NCI-H226 (cell line): Measurements from ENCODE around the gene DXO.
"Not testable (repeated sequence)": the region's sequence is repeated elsewhere in the genome, so short reads cannot be mapped to it uniquely, and the experiment has no call there.

Experiments
- DNase-seq: peaks from one replicate; pipeline ENCODE4 v3.0.0-alpha.2; 2015

Gene DXO

DNA sequence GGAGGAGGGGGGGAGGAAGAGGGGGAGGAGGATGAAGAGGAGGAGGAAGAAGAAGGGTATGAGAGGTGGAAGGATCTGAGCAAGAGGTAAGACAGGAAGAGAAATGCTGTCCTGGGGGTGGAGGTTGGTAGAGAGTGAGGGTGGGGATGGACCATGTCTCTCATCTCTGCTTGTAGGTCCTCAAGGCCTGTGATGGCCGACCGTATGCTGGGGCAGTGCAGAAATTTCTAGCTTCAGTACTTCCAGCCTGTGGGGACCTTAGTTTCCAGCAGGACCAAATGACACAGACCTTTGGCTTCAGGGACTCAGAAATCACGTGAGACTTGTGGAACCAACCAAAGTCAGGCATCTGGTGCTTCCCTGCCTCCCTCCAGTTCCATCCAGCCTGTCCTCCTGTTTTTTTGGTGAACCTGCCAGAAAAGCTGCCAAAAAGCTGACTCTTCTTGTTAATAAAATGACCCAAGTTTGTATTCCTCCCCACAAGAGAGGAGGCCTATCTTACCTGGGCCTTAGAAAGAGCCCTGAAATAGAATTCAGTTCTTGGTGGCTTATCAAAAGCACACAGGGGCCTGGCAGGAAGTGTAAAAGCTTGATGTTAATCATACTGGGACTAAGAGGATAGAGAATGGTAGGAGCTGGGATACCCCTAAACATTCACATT is 7.4 kb upstream of the DXO start:
- DNase-seq: no peak

DNA sequence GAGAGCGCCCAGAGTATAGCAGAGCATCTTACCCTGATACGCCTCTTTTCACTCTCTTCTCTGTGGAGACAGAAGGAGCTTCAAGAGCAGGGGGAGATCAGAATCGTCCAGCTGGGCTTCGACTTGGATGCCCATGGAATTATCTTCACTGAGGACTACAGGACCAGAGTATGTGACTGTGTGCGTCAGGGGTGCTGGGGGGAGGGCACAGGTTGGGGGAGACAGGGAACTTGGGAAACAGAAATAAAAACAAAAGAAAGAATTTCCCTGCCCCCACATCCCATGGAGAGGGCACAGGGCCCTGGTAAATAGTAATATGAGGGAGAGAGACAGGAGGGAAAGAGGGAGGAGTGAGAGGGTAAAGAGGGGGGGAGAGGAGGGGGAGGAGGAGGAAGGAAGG is 6.9 kb upstream of the DXO start:
- DNase-seq: no peak

DNA sequence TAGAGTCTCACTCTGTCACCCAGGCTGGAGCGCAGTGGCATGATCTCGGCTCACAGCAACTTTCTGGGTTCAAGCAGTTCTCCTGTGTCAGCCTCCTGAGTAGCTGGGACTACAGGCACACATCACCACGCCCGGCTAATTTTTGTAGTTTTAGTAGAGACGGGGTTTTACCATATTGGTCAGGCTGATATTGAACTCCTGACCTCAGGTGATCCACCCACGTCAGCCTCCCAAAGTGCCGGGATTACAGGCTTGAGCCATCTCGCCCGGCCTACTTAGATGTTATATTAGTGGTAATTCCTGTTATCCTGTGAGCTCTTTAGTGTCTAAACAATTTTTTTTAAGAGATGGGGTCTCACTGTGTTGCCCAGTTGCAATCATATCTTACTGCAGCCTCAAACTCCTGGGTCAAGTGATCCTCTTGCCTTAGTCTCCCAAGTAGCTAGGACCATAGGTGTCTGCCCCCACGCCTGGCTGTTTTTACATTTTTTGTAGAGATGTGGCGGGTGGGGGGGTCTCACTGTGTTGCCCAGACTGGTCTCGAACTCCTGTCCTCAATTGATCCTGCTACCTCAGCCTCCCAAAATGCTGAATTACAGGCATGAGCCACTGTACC is 6.0 kb upstream of the DXO start:
- DNase-seq: no peak

DNA sequence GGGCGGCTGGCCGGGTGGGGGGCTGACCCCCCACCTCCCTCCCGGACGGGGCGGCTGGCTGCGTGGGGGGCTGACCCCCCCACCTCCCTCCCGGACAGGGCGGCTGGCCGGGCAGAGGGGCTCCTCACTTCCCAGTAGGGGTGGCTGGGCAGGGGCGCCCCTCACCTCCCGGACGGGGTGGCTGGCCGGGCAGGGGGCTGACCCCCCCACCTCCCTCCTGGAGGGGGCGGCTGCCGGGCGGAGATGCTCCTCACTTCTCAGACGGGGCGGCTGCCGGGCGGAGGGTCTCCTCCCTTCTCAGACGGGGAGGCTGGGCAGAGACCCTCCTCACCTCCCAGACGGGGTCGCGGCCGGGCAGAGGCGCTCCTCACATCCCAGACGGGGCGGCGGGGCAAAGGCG is 4.1 kb upstream of the DXO start:
- not testable (repeated sequence) for DNase-seq

DNA sequence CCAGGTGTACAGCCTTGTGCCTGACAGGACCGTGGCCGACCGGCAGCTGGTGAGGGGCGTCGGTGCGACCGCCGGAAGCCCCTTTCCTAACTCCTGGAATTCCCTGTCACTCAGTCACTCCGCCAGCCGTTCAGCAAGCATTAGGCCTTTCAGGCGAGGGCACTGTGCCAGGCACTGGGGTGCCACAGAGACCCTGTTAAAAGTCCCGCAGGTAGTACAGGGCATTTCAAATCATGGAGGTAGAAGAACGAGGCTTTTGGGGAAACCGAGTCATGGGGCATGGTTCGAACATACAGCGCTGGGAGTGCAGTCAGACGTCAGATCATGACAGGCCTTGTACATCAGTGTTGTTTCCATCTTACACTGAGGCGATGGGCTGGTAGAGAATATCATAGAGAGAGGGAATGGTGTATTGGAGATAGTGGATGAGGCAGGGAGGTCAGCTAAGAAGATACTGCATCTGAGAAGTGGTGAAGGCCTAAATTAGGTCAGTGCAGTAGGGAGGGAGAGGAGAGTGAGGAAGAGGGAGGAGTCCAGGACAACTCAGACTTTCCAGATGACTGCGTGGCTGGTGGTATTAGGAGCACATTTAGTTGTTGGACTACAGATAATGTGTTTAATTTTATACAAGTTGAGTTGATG is 892 bp upstream of the DXO start:
- DNase-seq: peak; percentile 3

DNA sequence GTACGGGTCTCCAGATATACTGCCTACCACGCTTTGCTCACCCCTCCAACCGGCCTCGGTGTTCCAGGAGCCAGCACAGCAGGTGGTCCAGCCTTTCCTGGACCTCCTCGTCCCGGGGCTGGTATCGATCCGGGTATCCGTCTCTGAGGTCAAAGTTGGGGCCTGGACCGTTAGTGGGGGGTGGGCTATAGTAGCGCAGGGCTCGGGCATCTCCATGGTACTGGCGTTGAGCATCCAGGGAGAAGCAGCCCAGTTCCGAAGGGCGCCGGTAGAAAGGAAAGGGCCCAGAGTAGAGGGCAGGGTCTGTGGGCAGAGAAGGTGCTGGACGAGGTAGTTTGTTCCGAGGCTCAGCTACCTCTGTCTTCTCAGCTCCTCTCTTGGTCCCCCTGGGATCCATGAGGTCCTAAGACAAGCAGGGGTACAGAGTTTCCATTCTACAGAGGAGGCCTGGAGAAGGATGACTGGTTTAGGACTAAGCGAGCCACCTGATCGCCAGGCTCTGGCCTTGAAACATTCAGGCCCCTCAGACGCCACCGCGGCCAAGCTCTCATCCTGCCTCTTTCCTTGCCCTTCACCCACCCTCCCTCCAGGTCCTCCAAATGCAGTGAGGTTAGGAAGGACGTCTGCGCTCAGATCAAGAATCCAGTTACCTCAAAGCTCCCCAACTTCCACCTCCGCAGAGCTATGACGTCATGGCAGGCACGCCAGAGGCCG is 502 bp downstream of the DXO start:
- DNase-seq: no peak

DNA sequence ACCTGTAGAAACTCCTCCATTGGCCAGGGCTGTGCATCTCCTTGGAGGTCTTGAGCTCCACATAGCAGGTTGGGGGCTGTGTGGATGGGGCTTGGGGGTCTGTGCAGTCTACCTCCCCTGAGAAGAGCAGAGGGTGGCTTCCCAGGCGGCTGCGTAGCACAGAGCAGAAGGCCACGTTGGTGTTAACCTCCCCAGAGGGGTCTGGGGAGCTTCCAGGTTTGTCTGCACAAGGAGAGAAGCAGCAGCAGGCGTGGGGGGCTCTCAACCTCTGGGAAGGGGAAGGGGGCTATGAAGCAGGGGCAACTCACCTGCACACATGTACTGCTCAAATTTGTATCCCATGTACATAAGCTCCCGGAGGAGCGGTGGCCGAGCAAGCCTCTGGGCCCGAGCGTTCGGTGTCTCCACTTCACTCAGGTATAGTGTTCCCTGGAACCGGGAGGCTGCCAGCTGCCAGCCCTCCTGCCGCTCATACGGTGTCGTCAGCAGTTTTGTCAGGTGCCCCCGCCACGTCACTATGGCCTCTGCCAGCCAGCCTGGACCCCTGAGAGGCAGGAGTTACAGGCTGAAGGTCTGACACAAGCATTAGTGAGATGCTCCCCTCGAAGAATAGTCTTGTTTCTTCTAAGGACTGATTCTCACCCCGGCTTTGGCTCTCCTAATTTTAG is 1.2 kb downstream of the DXO start:
- no peak for DNase-seq

DNA sequence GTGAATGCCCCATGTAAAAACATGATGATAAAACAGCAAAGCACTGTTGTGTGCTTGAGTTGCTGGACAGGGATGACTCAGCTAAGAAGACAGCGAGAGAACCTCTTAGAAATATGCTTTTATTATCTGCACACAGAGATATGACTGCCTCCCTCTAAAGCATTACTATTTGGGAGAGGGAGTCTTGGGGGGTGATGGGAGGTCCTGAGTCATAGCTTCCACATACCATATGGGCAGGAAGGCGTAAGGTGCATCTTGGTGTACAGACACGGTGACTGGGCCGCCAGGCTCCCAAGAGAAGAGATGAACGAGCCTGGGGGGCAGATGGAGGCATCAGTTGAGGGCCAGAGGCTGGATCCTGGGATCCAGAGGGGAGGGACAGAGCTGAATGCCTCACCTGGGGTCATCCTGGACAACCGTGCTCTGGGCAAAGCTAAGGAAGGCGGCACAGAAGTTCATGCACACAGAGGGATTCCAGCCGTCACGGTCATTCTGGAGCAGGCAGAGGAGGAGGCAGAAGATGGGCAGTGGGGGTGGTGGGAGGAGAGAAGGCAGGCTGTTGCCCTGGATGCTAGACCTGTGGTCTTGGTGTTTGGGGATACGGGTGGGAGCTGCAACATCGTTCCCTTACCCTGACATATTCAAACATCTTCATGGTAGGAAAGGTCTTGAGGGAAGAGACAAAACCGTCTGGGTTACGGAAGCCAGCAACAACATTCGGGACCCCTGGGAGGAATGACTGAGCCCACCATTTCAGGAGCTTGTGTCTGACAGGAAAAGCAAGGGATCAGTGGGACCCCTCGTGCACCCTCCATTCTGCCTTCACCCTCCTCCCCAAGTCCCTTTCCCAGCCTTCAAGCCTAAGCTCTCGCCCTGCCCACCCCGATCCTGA is 2.0 kb downstream of the DXO start:
- DNase-seq: peak; percentile 91

DNA sequence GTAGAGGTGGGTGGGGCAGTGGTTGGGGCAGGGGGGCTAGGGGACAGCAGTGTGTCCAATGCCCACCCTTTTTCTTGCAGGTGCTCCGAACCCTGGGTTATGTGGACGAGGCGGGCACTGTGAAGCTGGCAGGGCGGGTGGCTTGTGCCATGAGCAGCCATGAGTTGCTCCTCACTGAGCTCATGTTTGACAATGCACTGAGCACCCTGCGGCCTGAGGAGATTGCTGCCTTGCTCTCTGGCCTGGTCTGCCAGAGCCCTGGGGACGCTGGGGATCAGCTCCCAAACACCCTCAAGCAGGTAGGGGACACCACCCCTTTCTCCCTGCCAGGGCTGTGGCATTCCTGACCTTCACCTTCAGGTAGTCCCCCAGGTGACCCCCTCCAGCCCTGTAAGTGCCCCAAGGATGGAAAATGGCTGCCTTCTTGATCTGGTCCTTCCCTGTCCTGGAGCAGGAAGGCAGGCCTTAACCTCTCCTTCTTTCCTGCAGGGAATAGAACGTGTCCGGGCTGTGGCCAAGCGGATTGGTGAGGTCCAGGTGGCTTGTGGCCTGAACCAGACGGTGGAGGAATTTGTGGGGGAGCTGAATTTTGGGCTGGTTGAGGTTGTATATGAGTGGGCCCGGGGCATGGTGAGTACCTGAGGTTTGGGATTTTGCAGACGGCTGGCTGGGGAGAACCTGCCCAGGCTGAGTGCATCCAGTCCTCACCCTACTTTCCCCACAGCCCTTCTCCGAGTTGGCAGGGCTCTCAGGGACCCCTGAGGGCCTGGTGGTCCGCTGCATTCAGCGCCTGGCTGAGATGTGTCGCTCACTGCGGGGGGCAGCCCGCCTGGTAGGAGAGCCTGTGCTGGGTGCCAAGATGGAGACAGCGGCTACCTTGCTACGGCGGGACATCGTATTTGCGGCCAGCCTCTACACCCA is 2.9 kb downstream of the DXO start:
- DNase-seq: no peak

DNA sequence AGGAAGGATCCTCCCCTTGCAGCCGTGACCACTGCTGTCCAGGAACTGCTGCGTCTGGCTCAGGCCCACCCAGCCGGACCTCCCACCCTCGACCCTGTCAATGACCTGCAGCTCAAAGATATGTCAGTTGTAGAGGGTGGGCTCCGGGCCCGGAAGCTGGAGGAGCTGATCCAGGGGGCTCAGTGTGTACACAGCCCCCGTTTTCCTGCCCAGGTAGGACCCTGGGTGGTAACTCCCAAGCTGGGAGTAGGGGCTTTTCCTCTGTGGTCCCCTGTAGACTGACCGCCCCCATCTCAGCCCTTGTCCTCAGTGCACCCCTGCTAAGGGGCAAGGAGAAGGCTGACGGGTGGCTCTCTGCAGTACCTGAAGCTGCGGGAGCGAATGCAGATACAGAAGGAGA is 3.6 kb downstream of the DXO start:
- no peak for DNase-seq

DNA sequence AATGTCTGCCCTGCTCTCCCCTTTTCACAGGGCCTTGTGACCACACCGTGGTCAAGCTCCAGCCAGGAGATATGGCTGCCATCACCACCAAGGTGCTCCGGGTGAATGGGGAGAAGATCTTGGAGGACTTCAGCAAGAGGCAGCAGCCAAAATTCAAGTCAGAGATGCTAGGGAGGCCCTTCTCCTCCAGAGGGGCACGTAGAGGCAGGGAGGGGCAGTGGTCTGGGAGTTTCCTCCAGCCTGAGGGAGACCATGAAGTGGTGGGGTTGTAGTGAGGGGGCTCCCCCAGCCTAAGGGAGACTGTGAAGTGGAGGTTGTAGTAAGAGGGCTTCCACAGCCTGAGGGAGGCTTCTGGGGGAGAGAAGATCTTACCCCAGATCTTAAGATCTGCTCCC is 4.0 kb downstream of the DXO start:
- no peak for DNase-seq

DNA sequence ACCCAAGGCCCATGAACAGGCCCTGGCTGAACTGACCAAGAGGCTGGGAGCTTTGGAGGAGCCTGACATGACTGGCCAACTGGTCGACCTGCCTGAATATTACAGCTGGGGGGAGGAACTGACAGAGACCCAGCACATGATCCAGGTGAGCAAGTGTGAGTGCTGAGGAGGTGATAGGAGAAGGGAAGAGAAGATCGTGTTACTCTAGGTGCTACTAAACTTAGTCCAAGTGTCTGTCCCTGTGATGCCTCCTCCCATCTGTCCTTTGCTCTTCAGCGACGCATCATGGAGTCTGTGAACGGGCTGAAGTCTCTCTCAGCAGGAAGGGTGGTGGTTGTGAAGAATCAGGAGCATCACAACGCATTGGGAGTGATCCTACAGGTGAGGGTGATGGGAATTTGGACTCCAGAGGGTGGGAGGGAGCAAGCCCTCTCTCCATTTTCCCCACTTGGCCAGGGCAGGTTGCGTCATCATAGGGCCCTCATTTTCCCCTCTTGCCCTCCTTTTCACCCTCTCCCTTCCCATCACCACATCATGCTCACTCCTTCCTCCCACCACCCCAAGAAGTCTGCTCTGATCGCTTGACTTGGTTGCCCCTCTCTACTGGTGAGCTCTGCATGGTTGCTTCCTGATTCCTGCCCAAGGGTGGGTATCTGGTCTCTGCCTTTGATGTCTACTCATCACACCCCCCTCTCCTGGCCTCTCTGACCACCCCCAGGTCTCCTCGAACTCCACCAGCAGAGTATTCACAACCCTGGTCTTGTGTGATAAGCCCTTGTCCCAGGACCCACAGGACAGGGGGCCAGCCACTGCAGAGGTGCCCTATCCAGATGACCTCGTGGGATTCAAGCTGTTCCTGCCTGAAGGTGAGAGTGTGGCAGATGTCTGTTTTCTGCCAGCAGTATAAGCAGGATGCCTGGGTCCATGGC is 4.7 kb downstream of the DXO start:
- no peak for DNase-seq

DNA sequence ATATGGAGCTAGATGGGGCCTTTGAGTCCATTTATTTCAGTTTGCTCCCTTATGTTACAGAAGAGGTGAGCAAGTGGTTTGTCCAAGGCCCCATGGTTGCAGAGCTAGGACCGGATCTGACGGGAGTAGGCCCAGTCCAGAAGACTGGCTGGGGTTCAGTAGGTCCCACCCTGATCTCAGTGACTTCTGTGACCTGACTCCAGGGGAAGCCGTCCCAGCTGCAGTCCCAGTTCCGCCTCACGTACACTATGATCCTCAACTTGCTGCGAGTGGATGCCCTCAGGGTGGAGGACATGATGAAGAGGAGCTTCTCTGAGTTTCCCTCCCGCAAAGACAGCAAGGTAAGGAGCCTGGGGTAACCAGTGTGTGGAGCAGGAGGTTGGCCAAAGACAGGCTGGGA is 5.4 kb downstream of the DXO start:
- no peak for DNase-seq

DNA sequence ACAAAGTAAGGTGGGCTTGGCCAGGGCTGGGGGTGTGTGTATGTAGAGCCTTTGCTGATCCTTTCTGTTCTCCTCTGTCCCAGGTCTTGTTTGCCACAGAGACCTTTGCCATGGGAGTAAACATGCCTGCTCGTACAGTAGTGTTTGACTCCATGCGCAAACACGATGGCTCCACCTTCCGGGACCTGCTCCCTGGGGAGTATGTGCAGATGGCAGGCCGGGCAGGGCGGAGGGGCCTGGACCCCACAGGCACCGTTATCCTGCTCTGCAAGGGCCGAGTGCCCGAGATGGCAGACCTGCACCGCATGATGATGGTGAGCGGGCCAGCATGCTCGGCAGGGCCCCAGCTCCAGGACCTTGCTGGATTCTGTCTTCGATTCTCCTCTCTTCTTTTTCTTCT is 6.2 kb downstream of the DXO start:
- DNase-seq: no peak

DNA sequence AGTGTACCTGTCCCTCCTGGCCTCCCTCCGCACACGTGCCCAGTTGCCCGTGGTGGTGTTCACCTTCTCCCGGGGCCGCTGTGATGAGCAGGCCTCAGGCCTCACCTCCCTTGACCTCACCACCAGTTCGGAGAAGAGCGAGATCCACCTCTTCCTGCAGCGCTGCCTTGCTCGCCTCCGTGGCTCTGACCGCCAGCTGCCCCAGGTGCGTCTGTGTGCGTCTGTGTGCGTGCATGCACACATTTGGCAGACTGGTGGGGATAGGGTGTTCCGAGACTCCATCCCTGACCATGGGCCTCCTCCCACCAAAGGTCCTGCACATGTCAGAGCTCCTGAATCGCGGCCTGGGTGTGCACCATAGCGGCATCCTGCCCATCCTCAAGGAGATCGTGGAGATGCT is 8.0 kb downstream of the DXO start:
- no peak for DNase-seq

DNA sequence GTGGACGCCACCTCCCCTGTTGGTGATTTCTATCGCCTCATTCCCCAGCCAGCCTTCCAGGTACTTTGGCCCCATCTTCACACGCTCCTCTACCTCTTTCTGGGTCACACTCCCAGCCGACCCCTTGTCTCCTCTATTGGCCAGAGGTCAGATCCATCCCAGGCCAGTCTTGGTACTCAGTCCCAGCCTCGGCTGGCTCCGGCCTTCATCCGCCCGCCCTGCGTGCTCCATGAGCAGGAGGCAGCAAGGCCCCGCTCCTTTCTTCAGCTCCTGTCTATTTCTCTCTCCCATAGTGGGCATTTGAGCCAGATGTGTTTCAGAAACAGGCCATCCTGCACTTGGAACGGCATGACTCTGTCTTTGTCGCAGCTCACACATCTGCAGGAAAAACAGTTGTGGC is 10.3 kb downstream of the DXO start:
- no peak for DNase-seq

DNA sequence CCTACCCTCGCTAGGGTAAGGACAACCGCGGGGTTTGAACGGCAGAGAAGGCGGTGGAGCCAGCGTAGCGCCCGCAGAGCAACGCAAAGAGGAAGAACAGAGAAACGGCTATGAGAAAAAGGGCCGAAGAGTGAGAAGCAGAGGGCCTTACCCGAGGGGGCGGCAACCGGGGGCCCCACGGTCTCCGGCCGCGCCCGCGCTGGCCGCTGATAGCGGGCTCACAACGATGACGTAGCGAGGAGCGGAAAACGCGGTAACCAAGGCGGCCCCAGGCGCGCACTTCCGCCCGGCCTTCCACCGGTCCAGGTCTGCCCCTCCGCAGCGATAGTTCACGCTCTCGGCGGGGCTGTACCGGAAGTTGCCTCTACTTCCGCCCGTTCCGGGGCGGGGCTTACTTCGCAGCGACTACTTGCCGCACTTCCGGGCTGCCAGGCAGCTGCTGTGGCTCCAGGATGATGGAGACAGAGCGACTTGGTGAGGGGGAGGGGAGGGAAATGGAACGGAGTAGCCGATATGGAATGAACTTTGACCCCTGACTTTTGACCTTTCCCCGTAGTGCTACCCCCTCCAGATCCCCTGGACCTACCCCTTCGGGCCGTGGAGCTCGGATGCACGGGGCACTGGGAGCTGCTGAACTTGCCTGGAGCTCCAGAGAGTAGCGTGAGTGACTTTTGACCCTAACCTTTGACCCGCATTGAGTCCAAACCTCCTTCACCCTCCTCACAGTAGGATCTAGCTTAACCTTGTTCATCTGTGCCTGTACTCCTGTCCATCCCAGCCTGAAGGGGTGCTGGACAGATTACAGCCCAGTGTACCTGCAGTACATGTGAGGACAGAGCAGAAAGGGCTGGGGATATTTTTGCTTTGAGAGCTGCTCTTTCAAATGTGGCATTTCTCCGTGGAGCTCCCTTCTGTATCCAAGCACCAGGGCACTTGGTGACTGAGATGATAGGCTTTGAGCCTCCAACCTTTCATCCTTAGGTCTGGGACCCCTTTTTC is 12.9 kb downstream of the DXO start, which contains the start of the genes NELFE and SKIC2:
Gene NELFE (minus strand): TSS at position 231 of the 999 bp plus-strand sequence. CDS start 525 bp downstream, outside the sequence.
Gene SKIC2 (plus strand): TSS at position 435 of the 999 bp plus-strand sequence. CDS start 18 bp downstream, at position 453.
- peak; percentile 99 for DNase-seq

DNA sequence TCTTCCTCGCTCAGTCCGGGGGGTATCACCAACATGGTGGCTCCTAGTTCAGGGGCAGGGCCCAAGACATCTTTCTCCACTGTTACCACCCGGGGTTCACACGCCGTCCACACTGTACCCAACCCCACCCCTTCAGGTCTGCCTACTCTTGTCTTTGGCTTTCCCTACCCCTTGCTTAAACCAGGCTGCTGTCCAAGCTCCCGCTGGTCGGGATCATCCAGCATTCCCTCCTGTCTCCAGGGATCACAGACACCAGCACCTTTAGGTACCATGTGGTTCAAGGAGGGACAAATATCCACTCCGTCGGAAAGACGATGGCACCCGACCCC is 13.6 kb downstream of the DXO start:
- no peak for DNase-seq

DNA sequence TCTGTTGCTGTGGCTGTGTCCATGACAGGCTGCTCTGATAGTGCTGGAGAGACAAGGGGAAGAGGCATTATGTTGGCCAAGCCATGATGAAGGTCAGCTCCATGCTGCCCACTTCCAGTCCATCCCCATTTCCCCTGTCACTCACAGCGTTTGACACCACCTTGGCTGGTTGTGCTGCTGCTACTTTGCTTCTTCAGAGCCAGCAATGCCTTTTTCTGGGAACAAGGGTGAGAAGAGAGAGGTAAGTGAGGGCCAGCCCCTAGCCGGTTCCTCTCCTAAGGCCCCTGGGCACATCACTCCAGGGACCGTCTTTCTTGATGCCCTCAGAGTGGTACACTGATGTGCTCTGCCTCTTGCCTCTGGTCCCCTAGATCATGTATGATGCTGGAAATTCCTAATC is 15.1 kb downstream of the DXO start:
- DNase-seq: no peak
